Activated naive CD4-positive, alpha-beta T cell treated with anti-CD3 and anti-CD28 coated beads, Interleukin-2, amount 50 U/mL, for 24 hours (primary cell): ENCODE results near the gene PTPRU.

Experiments
- H3K27ac Mint-ChIP-seq: one replicate; pipeline ENCODE4 v1.8.0; 2021; ENCODE audit warnings: mild to moderate bottlenecking, mixed read lengths
- H3K27me3 Mint-ChIP-seq: one replicate; pipeline ENCODE4 v1.8.0; 2021; ENCODE audit warnings: mixed read lengths
- H3K36me3 Mint-ChIP-seq: one replicate; pipeline ENCODE4 v1.8.0; 2021; ENCODE audit warnings: mixed read lengths
- H3K4me1 Mint-ChIP-seq: one replicate; pipeline ENCODE4 v1.8.0; 2021; ENCODE audit warnings: mixed read lengths
- H3K4me3 Mint-ChIP-seq: one replicate; pipeline ENCODE4 v1.8.0; 2021; ENCODE audit warnings: mild to moderate bottlenecking, mixed read lengths
- H3K9me3 Mint-ChIP-seq: one replicate; pipeline ENCODE4 v1.8.0; 2021; ENCODE audit warnings: mixed read lengths

PTPRU gene

DNA sequence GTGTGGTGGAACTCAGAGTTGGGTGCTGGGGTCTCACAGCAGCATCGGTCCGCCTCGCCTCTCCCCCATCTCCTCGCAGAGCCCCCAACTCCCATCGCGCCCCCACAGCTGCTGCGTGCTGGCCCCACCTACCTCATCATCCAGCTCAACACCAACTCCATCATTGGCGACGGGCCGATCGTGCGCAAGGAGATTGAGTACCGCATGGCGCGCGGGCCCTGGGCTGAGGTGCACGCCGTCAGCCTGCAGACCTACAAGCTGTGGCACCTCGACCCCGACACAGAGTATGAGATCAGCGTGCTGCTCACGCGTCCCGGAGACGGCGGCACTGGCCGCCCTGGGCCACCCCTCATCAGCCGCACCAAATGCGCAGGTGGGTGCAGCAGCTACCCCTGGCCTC is 24.2 kb downstream of the PTPRU start:
- peaks cover 3% of the 10 kb centered on the region for H3K4me1 Mint-ChIP-seq
- H3K4me3 Mint-ChIP-seq, result peak overlapping the region; percentile 75

DNA sequence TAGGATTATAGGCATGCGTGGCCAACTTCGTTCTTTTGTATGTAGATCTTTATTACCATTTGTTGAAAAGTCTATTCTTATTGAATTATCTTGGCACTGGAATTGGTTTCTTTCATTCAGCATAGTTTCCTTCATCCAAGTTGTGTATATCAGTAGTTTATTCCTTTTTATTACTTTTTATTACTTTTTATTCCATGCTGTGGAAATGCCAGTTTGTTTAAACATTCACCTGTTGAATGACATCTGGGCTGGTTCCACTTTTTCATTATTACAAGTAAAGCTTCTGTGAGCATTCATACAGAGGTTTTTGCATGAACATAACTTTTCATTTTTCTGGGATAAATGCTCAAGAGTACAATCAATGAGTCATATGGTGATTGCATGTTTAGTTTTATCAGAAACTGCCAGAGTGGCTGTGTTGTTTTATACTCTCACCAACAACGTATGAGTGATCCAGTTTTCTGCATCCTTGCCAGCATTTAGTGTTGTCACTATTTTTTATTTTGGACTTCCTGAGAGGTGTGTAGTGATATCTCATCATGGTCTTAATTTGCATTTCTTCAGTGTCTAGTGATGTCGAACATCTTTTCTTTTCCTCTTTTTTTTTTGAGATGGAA is 28.6 kb downstream of the PTPRU start:
- no peaks in the 10 kb centered on the region for H3K9me3 Mint-ChIP-seq
- no peaks in the 10 kb centered on the region for H3K36me3 Mint-ChIP-seq
- H3K27ac Mint-ChIP-seq, result no peak overlapping the region
- peaks cover 3% of the 10 kb centered on the region for H3K4me1 Mint-ChIP-seq
- H3K27me3 Mint-ChIP-seq, result peaks cover 46% of the 10 kb centered on the region
- H3K4me3 Mint-ChIP-seq, result no peak overlapping the region

More for the DNA sequence above, 24.2 kb downstream of the PTPRU start:
- no peaks in the 10 kb centered on the region for H3K36me3 Mint-ChIP-seq
- H3K27ac Mint-ChIP-seq, result no peak overlapping the region
- peaks cover 25% of the 10 kb centered on the region for H3K27me3 Mint-ChIP-seq
- H3K9me3 Mint-ChIP-seq, result no peaks in the 10 kb centered on the region

DNA sequence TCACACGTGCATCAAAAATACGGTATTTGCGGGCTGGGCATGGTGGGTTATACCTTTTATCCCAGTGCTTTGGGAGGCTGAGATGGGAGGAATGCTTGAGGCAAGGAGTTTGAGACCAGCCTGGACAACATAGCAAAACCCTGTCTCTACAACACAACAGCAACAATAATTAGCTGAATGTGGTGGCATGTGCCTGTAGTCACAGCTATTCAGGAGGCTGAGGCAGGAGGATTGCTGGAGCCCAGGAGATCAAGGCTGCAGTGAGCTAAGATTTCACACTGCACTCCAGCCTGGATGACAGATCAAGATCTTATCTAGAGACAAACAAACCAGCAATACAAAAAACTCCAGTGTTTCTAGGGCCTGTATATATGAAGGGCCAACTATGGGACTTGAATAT is 30.6 kb downstream of the PTPRU start:
- Mint-ChIP-seq H3K27me3 (peaks cover 36% of the 10 kb centered on the region), H3K9me3 (no peaks in the 10 kb centered on the region), H3K27ac (no peak overlapping the region), H3K36me3 (no peaks in the 10 kb centered on the region), H3K4me3 (no peak overlapping the region), H3K4me1 (no peaks in the 10 kb centered on the region)

DNA sequence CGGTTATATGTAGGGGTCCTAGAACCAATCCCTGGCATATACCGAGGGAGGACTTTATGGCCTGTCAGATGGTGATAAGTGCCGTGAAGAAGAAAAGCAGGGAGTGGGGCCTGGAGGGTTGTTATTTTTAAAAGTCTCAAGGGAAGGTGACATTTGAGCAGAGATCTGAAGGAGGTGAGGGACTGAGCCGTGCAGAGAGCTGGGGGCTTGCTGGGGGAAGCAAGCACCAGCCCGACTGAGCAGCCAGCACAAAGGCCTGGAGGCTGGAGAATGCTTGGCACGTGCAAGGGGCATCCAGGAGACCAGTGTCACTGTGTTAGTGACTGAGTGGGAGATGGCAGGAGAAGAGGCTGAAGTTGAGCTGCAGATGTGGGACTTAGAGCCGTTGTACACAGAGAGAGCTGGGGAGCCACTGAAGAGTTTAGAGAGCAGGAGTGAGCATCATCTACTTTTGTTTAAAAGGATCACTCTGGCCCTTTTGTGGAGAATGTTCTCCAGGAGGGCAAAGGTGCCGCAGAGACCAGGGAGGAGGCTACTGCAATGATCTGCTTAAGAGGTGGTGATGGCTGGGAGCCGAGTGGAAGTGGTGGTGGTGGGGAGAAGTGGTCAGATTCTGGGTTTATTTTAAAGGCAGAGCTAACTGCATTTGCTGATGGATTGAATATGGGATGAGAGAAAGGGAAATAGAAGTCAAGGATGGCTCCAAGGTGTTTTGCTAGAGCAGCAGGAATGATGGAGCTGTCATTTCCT is 31.2 kb downstream of the PTPRU start:
- Mint-ChIP-seq H3K4me3 (no peak overlapping the region), H3K27me3 (peaks cover 35% of the 10 kb centered on the region), H3K27ac (no peak overlapping the region), H3K4me1 (no peaks in the 10 kb centered on the region), H3K36me3 (no peaks in the 10 kb centered on the region), H3K9me3 (no peaks in the 10 kb centered on the region)

DNA sequence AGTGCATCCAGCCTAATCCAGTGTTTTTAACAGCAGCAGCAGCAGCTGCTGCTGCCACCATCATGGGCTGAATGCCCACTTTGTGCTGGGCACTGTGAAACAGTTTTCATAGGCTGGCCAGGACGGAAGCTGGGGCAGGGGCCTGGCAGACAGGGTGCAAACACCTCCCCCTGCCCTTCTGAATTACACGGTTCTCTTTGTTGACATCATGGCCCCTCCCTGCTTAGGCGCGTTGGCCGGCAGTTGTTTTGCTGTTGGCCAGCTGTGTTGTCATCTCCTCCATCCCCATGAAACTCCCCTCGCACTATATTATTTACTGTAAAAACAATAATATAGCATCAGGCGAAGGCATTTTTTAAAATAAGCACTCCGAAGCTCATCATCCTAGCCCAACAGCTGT is 33.1 kb downstream of the PTPRU start:
- Mint-ChIP-seq H3K4me1 (no peaks in the 10 kb centered on the region), H3K27me3 (peaks cover 31% of the 10 kb centered on the region)

DNA sequence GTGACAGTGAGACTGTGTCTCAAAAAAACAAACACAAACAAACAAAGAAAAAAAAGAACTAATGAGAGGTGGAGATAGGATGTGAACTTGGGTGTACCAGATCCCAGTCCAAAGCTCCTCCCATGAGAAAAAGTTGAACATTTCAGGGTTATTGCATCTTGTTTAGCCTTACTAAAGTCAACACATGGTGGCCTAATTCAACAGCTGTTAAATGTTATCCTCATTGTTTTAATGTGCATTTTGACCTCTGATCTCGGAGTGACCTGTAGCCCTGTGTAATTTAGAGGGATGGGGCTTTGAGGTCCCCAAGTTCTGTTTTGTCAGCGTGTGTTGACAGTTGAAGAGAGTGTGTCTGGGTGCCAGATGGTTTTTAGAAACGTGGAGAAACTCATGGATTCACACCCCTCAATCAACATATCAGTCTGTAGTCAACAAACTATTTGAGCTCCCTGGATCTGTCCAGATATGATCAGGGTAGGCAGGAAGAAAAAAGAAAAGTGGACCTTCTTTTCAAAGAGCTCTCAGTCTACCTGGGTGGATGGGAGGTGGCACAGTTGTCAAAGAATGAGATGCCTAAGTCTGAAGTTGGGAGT is 34.7 kb downstream of the PTPRU start:
- Mint-ChIP-seq H3K4me3 (no peak overlapping the region), H3K9me3 (no peaks in the 10 kb centered on the region), H3K36me3 (no peaks in the 10 kb centered on the region), H3K27me3 (peaks cover 31% of the 10 kb centered on the region), H3K27ac (peak overlapping the region; percentile 44), H3K4me1 (no peaks in the 10 kb centered on the region)

More for the DNA sequence above, 33.1 kb downstream of the PTPRU start:
- no peak overlapping the region for H3K4me3 Mint-ChIP-seq
- H3K27ac Mint-ChIP-seq, result no peak overlapping the region
- H3K9me3 Mint-ChIP-seq, result no peaks in the 10 kb centered on the region
- no peaks in the 10 kb centered on the region for H3K36me3 Mint-ChIP-seq

DNA sequence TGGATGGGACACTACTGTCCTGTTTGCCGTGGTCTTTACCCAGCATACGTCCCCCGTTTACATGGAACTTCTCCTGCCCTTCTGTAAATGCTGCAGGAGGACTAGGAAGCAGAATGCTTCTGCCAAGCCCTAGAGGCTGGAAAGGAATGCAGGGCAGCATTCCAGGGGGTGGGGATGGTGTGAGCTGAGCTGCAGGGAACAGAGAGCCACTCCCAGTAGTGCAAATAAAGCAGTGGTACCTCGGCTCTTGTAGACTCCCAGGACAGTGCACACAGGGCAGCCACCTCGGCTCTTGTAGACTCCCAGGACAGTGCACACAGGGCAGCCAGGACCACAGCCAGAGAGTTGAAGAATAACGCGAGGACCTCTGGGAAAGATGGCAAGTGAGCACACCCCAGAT is 35.4 kb downstream of the PTPRU start:
- H3K27ac Mint-ChIP-seq, result no peak overlapping the region
- H3K9me3 Mint-ChIP-seq, result no peaks in the 10 kb centered on the region
- no peaks in the 10 kb centered on the region for H3K4me1 Mint-ChIP-seq
- peaks cover 26% of the 10 kb centered on the region for H3K27me3 Mint-ChIP-seq
- no peaks in the 10 kb centered on the region for H3K36me3 Mint-ChIP-seq
- no peak overlapping the region for H3K4me3 Mint-ChIP-seq

DNA sequence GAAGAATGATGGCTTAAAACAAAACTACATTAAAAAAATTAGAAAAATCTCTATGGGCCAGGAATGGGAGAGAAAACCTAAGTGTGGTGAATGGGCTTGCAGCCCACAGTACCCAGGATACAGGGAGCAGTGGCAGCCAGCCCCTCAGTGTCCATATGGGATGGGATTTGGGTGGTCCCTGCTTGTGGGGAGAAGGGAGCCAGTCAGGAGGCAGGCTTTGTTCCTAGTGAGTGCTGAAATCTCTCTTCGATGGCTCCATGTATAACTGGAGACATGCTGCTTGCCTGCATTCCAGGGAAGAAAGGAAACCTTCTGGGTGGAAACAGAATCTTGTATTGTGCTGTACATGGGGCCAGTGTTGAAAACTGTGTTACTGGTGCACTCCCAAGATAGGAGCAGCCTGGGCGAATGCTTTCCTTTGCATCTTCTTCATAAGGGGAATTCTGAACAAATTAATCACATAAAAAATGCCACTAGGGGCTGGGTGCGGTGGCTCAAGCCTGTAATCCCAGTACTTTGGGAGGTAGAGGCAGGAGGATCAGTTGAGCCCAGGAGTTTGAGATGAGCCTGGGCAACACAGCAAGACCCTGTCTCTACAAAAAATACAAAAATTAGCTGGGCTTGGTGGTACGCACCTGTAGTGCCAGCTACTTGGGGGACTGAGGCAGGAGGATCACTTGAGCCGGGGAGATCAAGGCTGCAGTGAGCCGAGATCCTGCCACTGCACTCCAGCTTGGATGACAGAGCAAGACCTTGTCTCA is 36.0 kb downstream of the PTPRU start:
- no peak overlapping the region for H3K4me3 Mint-ChIP-seq
- H3K27ac Mint-ChIP-seq, result no peak overlapping the region
- no peaks in the 10 kb centered on the region for H3K9me3 Mint-ChIP-seq
- no peaks in the 10 kb centered on the region for H3K4me1 Mint-ChIP-seq
- peaks cover 21% of the 10 kb centered on the region for H3K27me3 Mint-ChIP-seq
- H3K36me3 Mint-ChIP-seq, result no peaks in the 10 kb centered on the region

DNA sequence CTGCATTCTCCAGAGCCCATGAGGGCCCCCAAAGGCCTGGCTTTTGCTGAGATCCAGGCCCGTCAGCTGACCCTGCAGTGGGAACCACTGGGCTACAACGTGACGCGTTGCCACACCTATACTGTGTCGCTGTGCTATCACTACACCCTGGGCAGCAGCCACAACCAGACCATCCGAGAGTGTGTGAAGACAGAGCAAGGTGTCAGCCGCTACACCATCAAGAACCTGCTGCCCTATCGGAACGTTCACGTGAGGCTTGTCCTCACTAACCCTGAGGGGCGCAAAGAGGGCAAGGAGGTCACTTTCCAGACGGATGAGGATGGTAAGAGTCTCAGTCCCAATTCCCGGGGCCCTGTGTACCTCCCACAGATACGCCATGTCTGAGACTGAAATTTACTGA is 39.1 kb downstream of the PTPRU start:
- no peaks in the 10 kb centered on the region for H3K9me3 Mint-ChIP-seq
- H3K4me1 Mint-ChIP-seq, result no peaks in the 10 kb centered on the region
- H3K27ac Mint-ChIP-seq, result no peak overlapping the region
- no peaks in the 10 kb centered on the region for H3K36me3 Mint-ChIP-seq
- H3K4me3 Mint-ChIP-seq, result no peak overlapping the region
- peaks cover 5% of the 10 kb centered on the region for H3K27me3 Mint-ChIP-seq

DNA sequence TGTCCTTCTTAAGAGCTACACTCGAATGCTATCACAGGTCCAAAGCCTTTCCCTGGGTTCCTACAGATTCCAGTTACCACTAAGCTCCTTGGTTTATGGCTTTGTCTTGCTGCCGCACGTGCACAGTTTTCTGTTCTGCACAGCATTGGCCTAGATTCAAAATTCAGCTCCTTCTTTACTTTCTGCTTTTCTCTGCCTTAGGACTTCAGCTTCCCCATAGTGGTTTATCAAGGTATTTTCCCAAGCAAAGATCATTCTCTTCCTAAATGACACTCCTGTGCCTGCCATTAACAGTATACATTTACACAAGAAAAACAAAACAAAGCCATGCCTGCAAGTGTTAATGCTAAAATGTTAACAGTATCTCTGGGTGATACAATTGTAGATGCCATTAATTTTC is 41.8 kb downstream of the PTPRU start:
- peaks cover 2% of the 10 kb centered on the region for H3K27me3 Mint-ChIP-seq
- no peaks in the 10 kb centered on the region for H3K9me3 Mint-ChIP-seq
- no peaks in the 10 kb centered on the region for H3K36me3 Mint-ChIP-seq
- no peak overlapping the region for H3K4me3 Mint-ChIP-seq
- no peaks in the 10 kb centered on the region for H3K4me1 Mint-ChIP-seq
- H3K27ac Mint-ChIP-seq, result no peak overlapping the region

DNA sequence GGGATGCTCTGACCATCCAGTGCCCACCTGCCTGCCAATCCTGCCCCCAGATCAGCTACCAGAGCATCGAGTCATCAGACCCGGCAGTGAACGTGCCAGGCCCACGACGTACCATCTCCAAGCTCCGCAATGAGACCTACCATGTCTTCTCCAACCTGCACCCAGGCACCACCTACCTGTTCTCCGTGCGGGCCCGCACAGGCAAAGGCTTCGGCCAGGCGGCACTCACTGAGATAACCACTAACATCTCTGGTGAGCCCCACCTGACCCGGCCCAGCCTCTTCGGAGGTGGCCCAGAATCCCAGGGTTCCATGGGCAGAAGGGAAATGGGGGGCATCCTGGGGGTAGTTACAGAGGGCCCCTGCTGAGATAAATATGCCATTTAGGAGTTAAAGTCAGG is 43.1 kb downstream of the PTPRU start:
- H3K36me3 Mint-ChIP-seq, result no peaks in the 10 kb centered on the region
- no peaks in the 10 kb centered on the region for H3K27me3 Mint-ChIP-seq

DNA sequence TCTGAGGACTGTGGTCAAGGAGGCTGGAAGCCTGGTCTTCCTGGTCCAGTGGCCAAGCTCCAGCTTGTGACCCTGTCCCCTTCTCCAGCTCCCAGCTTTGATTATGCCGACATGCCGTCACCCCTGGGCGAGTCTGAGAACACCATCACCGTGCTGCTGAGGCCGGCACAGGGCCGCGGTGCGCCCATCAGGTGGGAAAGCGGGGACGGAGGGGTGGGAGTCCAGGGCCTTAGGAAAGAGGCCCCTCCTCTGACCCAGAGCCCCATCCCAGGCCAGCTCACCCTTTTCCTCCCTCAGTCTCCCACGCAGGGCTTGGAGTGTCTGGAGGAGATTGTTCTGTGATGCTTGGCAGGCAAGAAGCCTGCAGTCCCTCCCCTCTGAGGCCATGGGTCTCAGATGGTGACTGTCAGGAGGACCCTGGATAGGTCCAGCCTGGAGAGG is 43.6 kb downstream of the PTPRU start:
- no peaks in the 10 kb centered on the region for H3K36me3 Mint-ChIP-seq
- no peak overlapping the region for H3K4me3 Mint-ChIP-seq
- H3K27me3 Mint-ChIP-seq, result no peaks in the 10 kb centered on the region
- H3K27ac Mint-ChIP-seq, result no peak overlapping the region
- H3K4me1 Mint-ChIP-seq, result no peaks in the 10 kb centered on the region
- no peaks in the 10 kb centered on the region for H3K9me3 Mint-ChIP-seq

More for the DNA sequence above, 43.1 kb downstream of the PTPRU start:
- no peaks in the 10 kb centered on the region for H3K4me1 Mint-ChIP-seq
- H3K27ac Mint-ChIP-seq, result no peak overlapping the region
- H3K9me3 Mint-ChIP-seq, result no peaks in the 10 kb centered on the region
- no peak overlapping the region for H3K4me3 Mint-ChIP-seq

DNA sequence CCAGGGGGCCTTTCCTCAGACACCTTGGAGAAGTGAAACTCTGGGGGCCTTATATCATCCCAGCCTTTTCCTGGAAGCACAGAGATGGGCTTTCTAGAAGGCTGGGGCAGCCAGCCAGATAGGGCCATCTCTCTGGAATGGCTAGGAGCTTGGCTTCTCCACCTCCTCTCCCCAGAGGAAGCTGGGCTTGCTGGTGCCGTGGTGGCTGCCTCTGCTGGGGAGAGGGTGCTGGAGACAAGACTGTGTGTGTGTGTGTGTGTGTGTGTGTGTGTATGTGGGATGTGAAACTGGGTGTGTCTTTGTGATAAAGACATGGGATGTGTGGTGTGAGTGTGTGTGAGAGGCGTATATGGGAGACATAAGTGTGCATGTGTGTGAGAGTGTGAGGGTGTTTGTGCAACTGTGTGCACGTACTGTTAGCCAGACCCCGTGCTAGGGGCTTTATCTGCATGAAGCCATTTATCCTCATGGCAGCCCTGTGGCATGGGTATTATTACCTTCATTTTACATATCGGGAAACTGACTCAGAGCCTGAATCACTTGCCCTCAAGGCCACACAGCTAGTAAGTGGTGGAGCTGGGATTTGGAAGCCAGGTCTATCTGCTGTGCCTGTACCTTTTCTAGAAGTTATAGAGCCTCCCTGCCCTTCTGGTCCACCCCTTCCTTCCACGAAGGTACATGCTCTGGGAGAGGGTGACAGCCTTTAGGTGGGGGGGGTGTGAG is 44.2 kb downstream of the PTPRU start:
- no peaks in the 10 kb centered on the region for H3K9me3 Mint-ChIP-seq

DNA sequence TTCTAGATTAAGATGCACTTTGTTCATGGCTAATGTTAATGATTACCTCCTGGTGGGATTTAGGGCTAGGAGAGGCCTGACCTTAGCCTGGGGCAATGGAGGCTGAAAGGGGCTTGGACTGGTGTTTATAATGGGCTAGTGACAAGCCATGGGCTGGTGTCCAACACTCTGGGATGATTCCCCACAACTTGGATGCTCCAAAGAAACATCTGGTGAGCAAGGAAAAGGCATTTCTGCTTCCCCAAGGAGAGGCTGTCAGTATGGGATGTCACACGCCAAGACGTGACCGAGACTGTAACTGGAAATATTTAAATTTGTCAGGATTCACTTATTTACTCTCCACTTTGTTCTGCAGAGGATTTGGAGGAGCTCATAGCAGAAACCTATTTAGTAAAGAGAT is 45.2 kb downstream of the PTPRU start:
- H3K27me3 Mint-ChIP-seq, result no peaks in the 10 kb centered on the region
- no peak overlapping the region for H3K27ac Mint-ChIP-seq
- no peaks in the 10 kb centered on the region for H3K4me1 Mint-ChIP-seq
- no peaks in the 10 kb centered on the region for H3K9me3 Mint-ChIP-seq
- H3K4me3 Mint-ChIP-seq, result no peak overlapping the region
- no peaks in the 10 kb centered on the region for H3K36me3 Mint-ChIP-seq

More for the DNA sequence above, 44.2 kb downstream of the PTPRU start:
- no peak overlapping the region for H3K4me3 Mint-ChIP-seq
- no peaks in the 10 kb centered on the region for H3K4me1 Mint-ChIP-seq
- no peaks in the 10 kb centered on the region for H3K36me3 Mint-ChIP-seq
- no peak overlapping the region for H3K27ac Mint-ChIP-seq
- H3K27me3 Mint-ChIP-seq, result no peaks in the 10 kb centered on the region
